PFSK-1 (cell line): ENCODE measurements around the gene CXCL16.

Experiments used
- FOXP2 ChIP-seq: optimal IDR thresholded peaks from 2 replicates; pipeline ENCODE3; 2011; ENCODE audit warnings: borderline replicate concordance, control low read depth, inconsistent platforms; ENCODE audit not compliant: insufficient read depth; ENCODE audit errors: extremely low read length, extremely low read depth
- POLR2AphosphoS5 ChIP-seq: IDR thresholded peaks from 2 replicates; pipeline ENCODE4 v1.6.1; 2012; ENCODE audit warnings: low read depth, mild to moderate bottlenecking, control low read depth, low read length, moderate library complexity
- REST ChIP-seq, 2 experiments: IDR thresholded peaks; 2 replicates each; pipeline versions ENCODE4 v1.6.1 to v1.8.0; 2011 to 2012; ENCODE audit warnings: low read depth in 2 of 2, low read length in 2 of 2, control low read depth in 1 of 2, inconsistent platforms in 1 of 2, mild to moderate bottlenecking in 1 of 2, moderate library complexity in 1 of 2; ENCODE audit not compliant: insufficient read depth in 1 of 2
- SIN3A ChIP-seq: IDR thresholded peaks from 2 replicates; pipeline ENCODE4 v1.6.1; 2012; ENCODE audit warnings: mild to moderate bottlenecking, low read length, moderate library complexity, borderline replicate concordance; ENCODE audit not compliant: insufficient read depth
- TAF1 ChIP-seq: IDR thresholded peaks from 2 replicates; pipeline ENCODE4 v1.6.1; 2012; ENCODE audit warnings: low read length, control low read depth, borderline replicate concordance; ENCODE audit not compliant: insufficient read depth

The CXCL16 gene

GRCh38 chr17:4777969-4778760, 38.4 kb upstream of the CXCL16 start:
- TF ChIP-seq SIN3A (no peak), FOXP2 (no peak), TAF1 (no peak), POLR2AphosphoS5 (no peak), REST (IDR thresholded peaks at IDR 0.05; ENCODE audit: insufficient read depth in 1 of 2, low read depth in 2 of 2, low read length in 2 of 2) (no peak)

DNA sequence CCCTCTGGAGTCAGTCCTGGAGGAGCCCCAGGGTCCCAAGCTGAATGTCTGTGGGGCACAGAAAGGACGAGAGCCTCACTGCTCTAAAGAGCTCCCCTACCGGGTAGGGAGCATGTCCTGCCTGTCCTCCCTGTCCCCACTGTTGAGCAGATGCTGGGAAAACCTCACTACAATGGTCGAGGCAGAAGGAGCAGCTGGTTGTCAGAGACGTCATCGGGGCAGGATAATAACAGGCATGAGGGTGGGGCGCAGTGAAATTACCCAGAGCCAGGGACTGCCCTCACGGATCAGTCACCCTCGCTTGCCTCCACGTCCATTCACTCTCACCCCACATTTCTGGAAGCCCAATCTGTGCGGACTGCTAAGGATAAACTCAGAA, 32.5 kb upstream of the CXCL16 start:
- TF ChIP-seq POLR2AphosphoS5 (no peak), SIN3A (no peak), FOXP2 (no peak), REST (IDR thresholded peaks at IDR 0.05; ENCODE audit: insufficient read depth in 1 of 2, low read depth in 2 of 2, low read length in 2 of 2) (no peak), TAF1 (no peak)

- TF ChIP-seq FOXP2: peak; percentile 20
- TF ChIP-seq REST (IDR thresholded peaks at IDR 0.05; ENCODE audit: insufficient read depth in 1 of 2, low read depth in 2 of 2, low read length in 2 of 2): no peak
- TF ChIP-seq SIN3A: no peak
- TF ChIP-seq POLR2AphosphoS5: no peak
- no peak for TF ChIP-seq TAF1
Measured at GRCh38 chr17:4771519-4772234, 31.9 kb upstream of the CXCL16 start, which contains the start of gene TM4SF5. Gene TM4SF5, plus strand, starts transcription at chr17:4771886. Its CDS starts 37 bp downstream, at chr17:4771923.

DNA sequence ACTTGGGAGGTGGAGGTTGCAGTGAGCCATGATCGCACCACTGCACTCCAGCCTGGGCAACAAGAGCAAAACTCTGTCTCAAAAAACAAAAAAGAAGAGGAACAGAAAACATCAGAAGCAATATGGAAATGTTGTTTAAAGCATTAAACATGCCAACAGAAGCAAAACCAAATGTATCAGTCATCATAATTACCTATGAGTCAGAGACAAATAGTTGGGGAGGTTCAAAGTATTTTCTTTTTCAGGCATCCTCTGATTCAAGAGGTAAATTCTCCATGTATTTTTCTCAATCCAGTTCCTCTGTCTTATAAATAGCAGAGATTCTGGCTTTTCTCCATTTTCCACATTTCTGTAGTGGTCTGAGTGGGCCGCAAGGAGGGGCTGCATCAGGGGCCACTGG, 29.9 kb upstream of the CXCL16 start:
- no peak for TF ChIP-seq FOXP2

GRCh38 chr17:4768298-4768697, 28.6 kb upstream of the CXCL16 start:
- TF ChIP-seq POLR2AphosphoS5 (no peak), FOXP2 (no peak), SIN3A (no peak), TAF1 (no peak), REST (IDR thresholded peaks at IDR 0.05; ENCODE audit: insufficient read depth in 1 of 2, low read depth in 2 of 2, low read length in 2 of 2) (no peak)
